Activated CD4-positive, alpha-beta T cell treated with anti-CD3 and anti-CD28 coated beads, Interleukin-2, amount 10 ng/mL, durations not matched to agents 7 days and 5 days (primary cell): ENCODE results near the gene CEP192. TPM values are rescaled to one million over a fixed set of nuclear protein-coding genes. Genes with fewer than 3 reads are reported as not detected.
A peak's percentile ranks its signal among the peaks of the same experiment; 100 is the strongest.
"Not testable (repeated sequence)": the region's sequence is repeated elsewhere in the genome, so short reads cannot be mapped to it uniquely, and the experiment has no call there.

ENCODE experiments used
- CTCF ChIA-PET: fragments of 350-600 bp; sonication (Branson Sonifier 250); formaldehyde crosslinking; loops from one replicate; lab custom pipeline; 2021; ENCODE audit warnings: antibody characterized with exemption; lab: Charles Lee
- POLR2A ChIA-PET: fragments of 350-600 bp; sonication (Branson Sonifier 250); formaldehyde crosslinking; loops from one replicate; lab custom pipeline; 2021; ENCODE audit warnings: antibody characterized with exemption; lab: Charles Lee
- DNase-seq: peaks from one replicate; pipeline ENCODE4 v3.0.0-alpha.2; 2020
- H3K27ac Mint-ChIP-seq: one replicate; pipeline ENCODE4 v1.8.0; 2021; ENCODE audit warnings: mild to moderate bottlenecking, moderate library complexity, mixed read lengths
- H3K27me3 Mint-ChIP-seq: one replicate; pipeline ENCODE4 v1.8.0; 2021; ENCODE audit warnings: mixed read lengths
- H3K36me3 Mint-ChIP-seq: one replicate; pipeline ENCODE4 v1.8.0; 2021; ENCODE audit warnings: low read depth, mixed read lengths
- H3K4me1 Mint-ChIP-seq: one replicate; pipeline ENCODE4 v1.8.0; 2021; ENCODE audit warnings: mixed read lengths
- H3K4me3 Mint-ChIP-seq: one replicate; pipeline ENCODE4 v1.8.0; 2021; ENCODE audit warnings: mild to moderate bottlenecking, moderate library complexity, mixed read lengths
- H3K9me3 Mint-ChIP-seq: one replicate; pipeline ENCODE4 v1.8.0; 2021; ENCODE audit warnings: mixed read lengths
- total RNA-seq, 2 experiments: library from RNA; stranded (reverse); gene quantifications; one replicate each; pipeline ENCODE4 v1.2.3, GENCODE V29; 2021

Gene CEP192
- total RNA-seq, 2 experiments from 2014 or later: 52.3 to 55.1 TPM

GRCh38 chr18:12968619-12969018, 22.5 kb upstream of the CEP192 start:
- peaks cover 56% of the 10 kb centered on the region for H3K36me3 Mint-ChIP-seq

DNA sequence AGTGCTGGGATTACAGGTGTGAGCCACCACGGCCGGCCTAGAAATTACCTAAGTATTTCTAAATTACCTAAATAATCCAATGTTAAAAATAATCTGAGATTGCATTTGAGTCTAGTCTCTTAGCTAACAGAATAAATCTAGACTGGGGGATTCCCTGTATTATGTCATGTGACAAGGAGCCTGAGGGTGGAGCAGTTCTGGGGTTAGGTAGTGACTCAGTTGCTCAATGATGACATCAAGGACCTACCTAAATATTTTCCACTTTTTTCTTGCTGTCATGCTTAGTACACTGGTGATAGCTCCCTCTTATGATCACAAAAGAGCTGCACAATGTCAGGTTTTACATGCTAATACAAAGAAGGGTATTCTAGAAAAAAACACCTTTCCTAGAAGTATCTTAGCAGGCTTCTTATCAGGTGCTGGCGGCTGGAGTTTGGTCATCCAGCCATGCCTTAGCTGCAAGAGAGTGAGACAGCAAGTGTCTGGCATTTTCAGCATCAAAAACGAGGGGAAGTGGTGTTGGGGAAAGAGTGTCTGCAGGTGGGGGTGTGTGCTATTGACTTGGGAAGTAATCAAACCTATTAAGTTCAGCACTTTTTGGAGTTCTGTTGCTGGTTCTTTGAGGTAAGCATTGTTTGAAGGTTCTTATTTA, 17.5 kb upstream of the CEP192 start:
- H3K4me3 Mint-ChIP-seq: no peak overlapping the region
- peaks cover 37% of the 10 kb centered on the region for H3K36me3 Mint-ChIP-seq
- peaks cover 13% of the 10 kb centered on the region for H3K4me1 Mint-ChIP-seq
- no peak overlapping the region for H3K27ac Mint-ChIP-seq
- no peak for DNase-seq
- CTCF ChIA-PET: interaction anchor here (1.5 to 2.3 kb wide), 2 partner anchors 10 to 39 kb away, joined by 3 to 7 read pairs; no protein-coding TSS in a partner anchor
- no peaks in the 10 kb centered on the region for H3K27me3 Mint-ChIP-seq
- POLR2A ChIA-PET: no interaction called here
- no peaks in the 10 kb centered on the region for H3K9me3 Mint-ChIP-seq

More at GRCh38 chr18:12968619-12969018, 22.5 kb upstream of the CEP192 start:
- ChIA-PET CTCF (interaction anchor here (0.7 to 0.8 kb wide), 2 partner anchors 9 to 48 kb away, joined by 3 read pairs; no protein-coding TSS in a partner anchor), POLR2A (no interaction called here)
- no peak for DNase-seq
- no peak overlapping the region for H3K27ac Mint-ChIP-seq
- peaks cover 21% of the 10 kb centered on the region for H3K4me1 Mint-ChIP-seq
- H3K4me3 Mint-ChIP-seq: no peak overlapping the region
- no peaks in the 10 kb centered on the region for H3K27me3 Mint-ChIP-seq
- H3K9me3 Mint-ChIP-seq: no peaks in the 10 kb centered on the region

DNA sequence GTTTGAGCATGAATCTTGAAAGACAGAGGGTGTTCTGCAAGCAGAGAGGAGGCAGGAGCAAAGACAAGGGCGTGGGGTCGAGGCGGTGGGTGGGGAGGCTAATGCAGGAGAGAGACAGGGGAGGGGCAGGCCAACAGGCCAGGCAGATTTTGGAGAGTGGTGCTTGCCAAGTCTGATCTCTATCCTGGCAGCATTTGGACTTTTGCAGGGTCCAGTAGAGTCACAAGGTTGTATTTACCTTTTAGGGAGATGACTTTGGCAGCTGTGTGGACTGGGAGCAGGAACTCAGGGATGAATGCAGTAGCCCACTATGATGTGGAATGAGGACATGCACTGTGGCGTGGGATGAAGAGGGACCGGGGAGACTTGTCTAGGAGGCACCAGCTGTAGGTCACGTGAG, 15.7 kb upstream of the CEP192 start:
- no peak overlapping the region for H3K4me3 Mint-ChIP-seq
- DNase-seq: no peak
- peaks cover 2% of the 10 kb centered on the region for H3K4me1 Mint-ChIP-seq
- ChIA-PET POLR2A (interaction anchor here (0.6 kb wide), 1 partner anchor 13 kb away, joined by 9 read pairs; no protein-coding TSS in a partner anchor), CTCF (interaction anchor here (1.0 to 1.9 kb wide), 6 partner anchors 10 to 152 kb away, joined by 3 to 5 read pairs (median 4); no protein-coding TSS in a partner anchor)
- no peaks in the 10 kb centered on the region for H3K9me3 Mint-ChIP-seq
- peaks cover 30% of the 10 kb centered on the region for H3K36me3 Mint-ChIP-seq
- H3K27ac Mint-ChIP-seq: no peak overlapping the region
- H3K27me3 Mint-ChIP-seq: no peaks in the 10 kb centered on the region

DNA sequence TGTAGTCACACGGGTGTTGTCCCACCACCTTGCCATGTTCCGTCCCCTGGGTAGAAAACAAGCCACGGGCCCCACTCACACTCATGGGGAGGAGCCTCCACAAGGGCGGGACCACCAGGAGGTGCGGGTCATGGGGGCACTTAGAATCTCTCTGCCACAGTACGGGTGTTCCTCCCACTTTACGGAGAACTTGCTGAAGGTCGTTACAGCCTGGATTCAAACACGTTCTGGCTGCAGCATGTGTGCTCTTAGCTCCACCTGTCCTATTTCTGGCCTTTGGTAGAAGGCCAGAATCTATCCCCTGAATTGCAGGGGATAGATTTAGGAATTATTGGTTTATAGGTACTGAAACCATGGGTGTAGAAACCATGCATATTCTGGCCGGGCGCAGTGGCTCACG, 14.9 kb upstream of the CEP192 start:
- peaks cover 25% of the 10 kb centered on the region for H3K36me3 Mint-ChIP-seq
- H3K4me3 Mint-ChIP-seq: no peak overlapping the region
- CTCF ChIA-PET: interaction anchor here (1.0 to 1.9 kb wide), 3 partner anchors 13 to 22 kb away, joined by 3 to 5 read pairs (median 3); no protein-coding TSS in a partner anchor
- DNase-seq: no peak
- H3K4me1 Mint-ChIP-seq: peaks cover 2% of the 10 kb centered on the region
- H3K9me3 Mint-ChIP-seq: no peaks in the 10 kb centered on the region
- POLR2A ChIA-PET: no interaction called here
- H3K27ac Mint-ChIP-seq: no peak overlapping the region
- H3K27me3 Mint-ChIP-seq: no peaks in the 10 kb centered on the region

- POLR2A ChIA-PET, H3K27ac Mint-ChIP-seq, CTCF ChIA-PET, H3K9me3 Mint-ChIP-seq, DNase-seq, H3K27me3 Mint-ChIP-seq, H3K4me1 Mint-ChIP-seq, H3K4me3 Mint-ChIP-seq: not testable (repeated sequence)
- peaks cover 20% of the 10 kb centered on the region for H3K36me3 Mint-ChIP-seq
Observed at GRCh38 chr18:12980065-12980464, 11.1 kb upstream of the CEP192 start.

GRCh38 chr18:12989397-12990122, 1.6 kb upstream of the CEP192 start:
- H3K27me3 Mint-ChIP-seq: no peaks in the 10 kb centered on the region
- DNase-seq: no peak
- peak overlapping the region; percentile 99 for H3K4me3 Mint-ChIP-seq
- H3K9me3 Mint-ChIP-seq: no peaks in the 10 kb centered on the region
- peaks cover 14% of the 10 kb centered on the region for H3K36me3 Mint-ChIP-seq
- ChIA-PET POLR2A (no interaction called here), CTCF (interaction anchor here (1.2 to 2.0 kb wide), 3 partner anchors 9 to 14 kb away, joined by 3 to 12 read pairs (median 5); no protein-coding TSS in a partner anchor)
- peaks cover 22% of the 10 kb centered on the region for H3K4me1 Mint-ChIP-seq
- H3K27ac Mint-ChIP-seq: peak overlapping the region; percentile 95

- CTCF ChIA-PET: interaction anchor here (1.2 kb wide), 1 partner anchor 12 kb away, joined by 3 read pairs; no protein-coding TSS in a partner anchor
- H3K36me3 Mint-ChIP-seq: peaks cover 14% of the 10 kb centered on the region
Observed at GRCh38 chr18:12990123-12990475, 1.1 kb upstream of the CEP192 start.

DNA sequence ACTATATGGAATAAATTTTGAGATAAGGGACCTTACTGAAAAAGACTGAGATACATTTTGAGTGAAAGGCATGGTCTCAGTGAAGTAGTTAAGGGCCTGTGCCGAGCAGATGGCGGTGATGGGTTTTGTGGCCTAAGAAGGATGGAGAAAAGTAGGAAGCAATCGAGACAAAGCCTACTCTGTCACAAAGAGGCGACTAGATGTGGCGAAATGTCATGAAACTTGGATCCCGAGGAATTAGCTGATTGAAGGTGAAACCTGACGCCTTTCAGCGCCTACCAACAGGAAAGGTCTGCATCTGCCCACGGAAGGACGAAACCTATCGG, 558 bp upstream of the CEP192 start:
- peaks cover 14% of the 10 kb centered on the region for H3K36me3 Mint-ChIP-seq

More at GRCh38 chr18:12990123-12990475, 1.1 kb upstream of the CEP192 start:
- no peaks in the 10 kb centered on the region for H3K9me3 Mint-ChIP-seq
- H3K27ac Mint-ChIP-seq: peak overlapping the region; percentile 95
- peak overlapping the region; percentile 99 for H3K4me3 Mint-ChIP-seq
- DNase-seq: peak; percentile 46
- H3K27me3 Mint-ChIP-seq: no peaks in the 10 kb centered on the region
- peaks cover 22% of the 10 kb centered on the region for H3K4me1 Mint-ChIP-seq
- POLR2A ChIA-PET: no interaction called here

GRCh38 chr18:12991821-12992179, 638 bp downstream of the CEP192 start:
- peaks cover 22% of the 10 kb centered on the region for H3K4me1 Mint-ChIP-seq
- H3K36me3 Mint-ChIP-seq: peaks cover 12% of the 10 kb centered on the region
- ChIA-PET POLR2A (interaction anchor here (1.5 kb wide), 1 partner anchor 9 kb away, joined by 4 read pairs; no protein-coding TSS in a partner anchor), CTCF (interaction anchor here (0.5 to 1.5 kb wide), 3 partner anchors 8 to 29 kb away, joined by 3 to 8 read pairs (median 3); no protein-coding TSS in a partner anchor)
- DNase-seq: no peak
- no peaks in the 10 kb centered on the region for H3K9me3 Mint-ChIP-seq
- peak overlapping the region; percentile 95 for H3K27ac Mint-ChIP-seq
- H3K4me3 Mint-ChIP-seq: peak overlapping the region; percentile 99
- no peaks in the 10 kb centered on the region for H3K27me3 Mint-ChIP-seq

More for the DNA sequence above, 558 bp upstream of the CEP192 start:
- CTCF ChIA-PET: interaction anchor here (0.9 to 1.5 kb wide), 5 partner anchors 9 to 67 kb away, joined by 3 to 8 read pairs (median 3); no protein-coding TSS in a partner anchor
- POLR2A ChIA-PET: interaction anchor here (0.9 to 1.5 kb wide), 2 partner anchors 10 to 613 kb away, joined by 4 read pairs; partner anchors contain the start of gene AFG3L2
- peak overlapping the region; percentile 99 for H3K4me3 Mint-ChIP-seq
- H3K27me3 Mint-ChIP-seq: no peaks in the 10 kb centered on the region
- peaks cover 22% of the 10 kb centered on the region for H3K4me1 Mint-ChIP-seq
- no peaks in the 10 kb centered on the region for H3K9me3 Mint-ChIP-seq
- DNase-seq: no peak
- H3K27ac Mint-ChIP-seq: peak overlapping the region; percentile 95

DNA sequence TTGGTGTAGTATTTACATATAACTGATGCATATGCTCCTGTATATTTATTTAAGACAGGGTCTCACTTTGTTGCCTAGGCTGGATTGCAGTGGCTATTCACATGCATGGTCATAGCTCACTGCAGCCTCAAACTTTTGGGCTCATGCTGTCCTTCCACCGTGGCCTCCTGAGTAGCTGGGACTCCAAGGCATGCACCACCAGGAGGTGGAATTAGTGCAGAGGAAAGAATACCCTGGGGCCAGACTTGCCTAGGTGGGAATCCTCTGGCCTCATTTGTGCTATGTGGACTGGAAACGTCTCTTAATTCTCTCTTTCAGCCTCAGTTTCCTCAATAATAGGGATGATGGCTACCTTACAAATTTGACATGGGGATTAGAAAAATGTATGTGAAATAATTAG, 2.3 kb downstream of the CEP192 start:
- Mint-ChIP-seq H3K9me3 (no peaks in the 10 kb centered on the region), H3K4me1 (peaks cover 27% of the 10 kb centered on the region), H3K4me3 (peak overlapping the region; percentile 99), H3K27ac (no peak overlapping the region), H3K36me3 (peaks cover 10% of the 10 kb centered on the region), H3K27me3 (no peaks in the 10 kb centered on the region)
- no peak for DNase-seq
- POLR2A ChIA-PET: no interaction called here
- CTCF ChIA-PET: no interaction called here

DNA sequence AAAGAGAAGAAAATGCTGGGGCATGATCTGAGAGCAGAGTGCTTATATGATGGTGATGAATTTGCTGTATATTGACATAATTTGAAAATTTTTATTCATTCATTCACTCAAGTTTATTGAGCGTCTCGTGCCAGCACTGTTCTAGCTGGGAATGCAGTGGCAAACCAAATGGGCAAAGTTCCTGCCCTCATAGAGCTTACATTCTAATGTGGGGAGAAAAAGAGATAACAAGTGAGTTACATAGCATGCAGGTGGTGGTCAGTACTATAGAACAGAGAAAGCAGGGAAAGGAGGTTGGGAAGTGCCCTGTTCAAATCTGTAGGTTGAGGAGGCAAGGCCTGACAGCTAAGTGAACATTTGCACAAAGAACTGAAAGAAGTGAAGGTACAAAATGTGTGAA, 4.3 kb downstream of the CEP192 start:
- no peak for DNase-seq
- no peak overlapping the region for H3K4me3 Mint-ChIP-seq
- ChIA-PET POLR2A (no interaction called here), CTCF (interaction anchor here (1.2 kb wide), 1 partner anchor 9 kb away, joined by 5 read pairs; no protein-coding TSS in a partner anchor)
- peaks cover 16% of the 10 kb centered on the region for H3K36me3 Mint-ChIP-seq
- no peaks in the 10 kb centered on the region for H3K27me3 Mint-ChIP-seq
- no peaks in the 10 kb centered on the region for H3K9me3 Mint-ChIP-seq
- no peak overlapping the region for H3K27ac Mint-ChIP-seq
- H3K4me1 Mint-ChIP-seq: peaks cover 25% of the 10 kb centered on the region

- ChIA-PET CTCF (interaction anchor here (1.1 to 1.2 kb wide), 2 partner anchors 9 to 19 kb away, joined by 3 to 5 read pairs; no protein-coding TSS in a partner anchor), POLR2A (no interaction called here)
- Mint-ChIP-seq H3K27ac (no peak overlapping the region), H3K9me3 (no peaks in the 10 kb centered on the region), H3K36me3 (peaks cover 18% of the 10 kb centered on the region), H3K27me3 (no peaks in the 10 kb centered on the region), H3K4me1 (peaks cover 21% of the 10 kb centered on the region), H3K4me3 (no peak overlapping the region)
- no peak for DNase-seq
Observed at GRCh38 chr18:12995952-12996477, 4.9 kb downstream of the CEP192 start.
